Mesendoderm (in vitro differentiated cells): ENCODE measurements around the gene SLC4A1.

Experiments used
- DNase-seq: peaks from one replicate; pipeline ENCODE4 v3.0.0; 2013
- H2AK5ac ChIP-seq: 2 replicates; pipeline ENCODE4 v1.6.1; 2013; ENCODE audit warnings: low read length, inconsistent platforms
- H2BK120ac ChIP-seq: 2 replicates; pipeline ENCODE4 v1.6.1; 2013; ENCODE audit warnings: low read depth, mild to moderate bottlenecking, low read length, moderate library complexity, mixed read lengths
- H2BK15ac ChIP-seq: replicated peaks from 2 replicates; pipeline ENCODE4 v1.6.1; 2013; ENCODE audit warnings: low read depth, mild to moderate bottlenecking, moderate library complexity
- H2BK5ac ChIP-seq: 2 replicates; pipeline ENCODE4 v1.6.1; 2013; ENCODE audit warnings: low read length, inconsistent platforms
- H3K18ac ChIP-seq: 2 replicates; pipeline ENCODE4 v1.6.1; 2013; ENCODE audit warnings: mild to moderate bottlenecking, low read length, mixed read lengths
- H3K23ac ChIP-seq: one replicate; pipeline ENCODE4 v1.6.1; 2013; ENCODE audit warnings: low read length
- H3K27ac ChIP-seq: 2 replicates; pipeline ENCODE4 v1.5.1; 2013; ENCODE audit warnings: low read depth, mild to moderate bottlenecking, inconsistent platforms, low read length, moderate library complexity
- H3K27me3 ChIP-seq: 2 replicates; pipeline ENCODE4 v1.6.1; 2013; ENCODE audit warnings: low read length, control low read depth, mild to moderate bottlenecking, inconsistent platforms; ENCODE audit not compliant: insufficient read depth, poor library complexity
- H3K36me3 ChIP-seq: 2 replicates; pipeline ENCODE4 v1.6.1; 2013; ENCODE audit warnings: low read length, inconsistent platforms; ENCODE audit not compliant: control insufficient read depth, insufficient read depth
- H3K4ac ChIP-seq: one replicate; pipeline ENCODE4 v1.6.1; 2013; ENCODE audit warnings: low read depth, mild to moderate bottlenecking, low read length, moderate library complexity
- H3K4me1 ChIP-seq: 2 replicates; pipeline ENCODE4 v1.6.1; 2013; ENCODE audit warnings: low read depth, low read length, inconsistent platforms; ENCODE audit not compliant: control insufficient read depth
- H3K4me2 ChIP-seq: 2 replicates; pipeline ENCODE4 v1.6.1; 2013; ENCODE audit warnings: low read length
- H3K4me3 ChIP-seq: 2 replicates; pipeline ENCODE4 v1.5.1; 2013; ENCODE audit warnings: mild to moderate bottlenecking, low read length
- H3K56ac ChIP-seq: one replicate; pipeline ENCODE4 v1.6.1; 2013; ENCODE audit warnings: low read length
- H3K79me1 ChIP-seq: 2 replicates; pipeline ENCODE4 v1.6.1; 2013; ENCODE audit warnings: low read length, inconsistent platforms
- H3K79me2 ChIP-seq: 2 replicates; pipeline ENCODE4 v1.6.1; 2013; ENCODE audit warnings: mild to moderate bottlenecking, low read length; ENCODE audit not compliant: control insufficient read depth, insufficient read depth
- H3K9ac ChIP-seq: 2 replicates; pipeline ENCODE4 v1.6.1; 2013; ENCODE audit warnings: low read length, inconsistent platforms
- H4K5ac ChIP-seq: one replicate; pipeline ENCODE4 v1.6.1; 2013; ENCODE audit warnings: low read length
- H4K8ac ChIP-seq: one replicate; pipeline ENCODE4 v1.6.1; 2013; ENCODE audit warnings: low read depth, mild to moderate bottlenecking, control low read depth, low read length, moderate library complexity
- WGBS: extraction: QIAGEN DNeasy Blood & Tissue Kit; methylation state at CpG from one replicate; pipeline ENCODE4 v1.1.7; 2013; ENCODE audit warnings: low lambda C conversion rate, missing lambda C conversion rate; ENCODE audit not compliant: insufficient coverage; ENCODE audit errors: extremely low coverage; 5-methylcytosine and 5-hydroxymethylcytosine counted together

Gene SLC4A1

DNA sequence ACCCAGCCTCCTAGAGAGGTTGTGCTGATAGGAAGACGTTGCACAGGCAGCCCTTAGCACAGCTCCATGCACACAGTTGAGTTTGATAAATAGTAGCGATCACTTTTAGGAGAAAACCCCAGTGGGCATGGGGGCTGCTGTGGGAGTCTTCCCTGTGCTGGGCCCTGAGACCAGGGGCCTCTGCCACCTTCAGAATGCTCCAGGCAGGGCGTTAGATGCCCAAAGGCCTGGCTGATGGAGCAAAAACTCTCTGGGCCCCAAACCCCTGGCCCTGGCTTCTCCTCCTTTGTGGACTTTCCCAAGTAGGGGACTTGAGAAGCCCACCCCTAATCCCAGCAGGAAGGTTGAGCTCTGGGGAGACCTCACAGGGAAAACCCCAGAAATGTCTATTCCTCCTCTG is 14.3 kb upstream of the SLC4A1 start:
- no peak overlapping the region for H3K4me3 ChIP-seq
- no peak overlapping the region for H3K4me2 ChIP-seq
- WGBS, result no CpG with 5 or more reads among the region's 3 CpGs
- H3K4me1 ChIP-seq, result peaks cover 2% of the 10 kb centered on the region
- H3K9ac ChIP-seq, result no peak overlapping the region
- no peak overlapping the region for H3K4ac ChIP-seq
- no peak overlapping the region for H2BK5ac ChIP-seq
- H3K27ac ChIP-seq, result no peak overlapping the region
- H3K79me2 ChIP-seq, result no peaks in the 10 kb centered on the region
- H4K5ac ChIP-seq, result no peak overlapping the region
- H2BK120ac ChIP-seq, result no peak overlapping the region
- H3K23ac ChIP-seq, result no peak overlapping the region
- H4K8ac ChIP-seq, result no peak overlapping the region
- no peaks in the 10 kb centered on the region for H3K79me1 ChIP-seq
- H3K56ac ChIP-seq, result no peak overlapping the region
- H2AK5ac ChIP-seq, result no peak overlapping the region
- H2BK15ac ChIP-seq, result no peak overlapping the region
- no peak overlapping the region for H3K18ac ChIP-seq
- no peaks in the 10 kb centered on the region for H3K27me3 ChIP-seq
- no peaks in the 10 kb centered on the region for H3K36me3 ChIP-seq
- no peak for DNase-seq

DNA sequence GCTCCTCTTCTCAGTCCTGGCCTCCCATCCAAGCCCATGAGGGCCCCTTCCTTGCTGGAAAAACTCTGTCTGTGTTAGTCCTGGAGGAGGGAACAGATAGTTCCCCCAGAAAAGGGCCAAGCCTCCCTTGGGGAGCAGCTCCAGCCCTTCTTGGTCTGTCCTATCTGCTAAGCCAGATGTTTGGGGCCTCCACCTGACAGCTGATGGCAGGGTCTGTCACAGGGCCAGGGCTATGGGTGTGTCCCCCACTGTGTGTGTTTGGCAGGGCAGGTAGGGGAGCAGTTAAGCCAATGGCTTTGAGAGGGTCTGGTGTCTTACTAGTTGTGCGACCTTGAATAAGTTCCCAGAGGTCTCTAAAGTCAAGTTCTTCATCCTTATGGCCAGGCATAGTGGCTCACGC is 13.6 kb upstream of the SLC4A1 start:
- no peak overlapping the region for H2BK120ac ChIP-seq
- no peak overlapping the region for H3K4me2 ChIP-seq
- no peak overlapping the region for H2BK5ac ChIP-seq
- H3K9ac ChIP-seq, result no peak overlapping the region
- DNase-seq, result no peak
- no peak overlapping the region for H3K4ac ChIP-seq
- H3K4me3 ChIP-seq, result no peak overlapping the region
- H3K79me1 ChIP-seq, result no peaks in the 10 kb centered on the region
- no CpG with 5 or more reads among the region's 2 CpGs for WGBS
- no peak overlapping the region for H3K27ac ChIP-seq
- no peaks in the 10 kb centered on the region for H3K36me3 ChIP-seq
- H3K18ac ChIP-seq, result no peak overlapping the region
- H3K4me1 ChIP-seq, result peaks cover 2% of the 10 kb centered on the region
- no peaks in the 10 kb centered on the region for H3K79me2 ChIP-seq
- H4K5ac ChIP-seq, result no peak overlapping the region
- no peak overlapping the region for H2BK15ac ChIP-seq
- H2AK5ac ChIP-seq, result no peak overlapping the region
- no peaks in the 10 kb centered on the region for H3K27me3 ChIP-seq
- no peak overlapping the region for H3K23ac ChIP-seq
- H4K8ac ChIP-seq, result no peak overlapping the region
- H3K56ac ChIP-seq, result no peak overlapping the region

DNA sequence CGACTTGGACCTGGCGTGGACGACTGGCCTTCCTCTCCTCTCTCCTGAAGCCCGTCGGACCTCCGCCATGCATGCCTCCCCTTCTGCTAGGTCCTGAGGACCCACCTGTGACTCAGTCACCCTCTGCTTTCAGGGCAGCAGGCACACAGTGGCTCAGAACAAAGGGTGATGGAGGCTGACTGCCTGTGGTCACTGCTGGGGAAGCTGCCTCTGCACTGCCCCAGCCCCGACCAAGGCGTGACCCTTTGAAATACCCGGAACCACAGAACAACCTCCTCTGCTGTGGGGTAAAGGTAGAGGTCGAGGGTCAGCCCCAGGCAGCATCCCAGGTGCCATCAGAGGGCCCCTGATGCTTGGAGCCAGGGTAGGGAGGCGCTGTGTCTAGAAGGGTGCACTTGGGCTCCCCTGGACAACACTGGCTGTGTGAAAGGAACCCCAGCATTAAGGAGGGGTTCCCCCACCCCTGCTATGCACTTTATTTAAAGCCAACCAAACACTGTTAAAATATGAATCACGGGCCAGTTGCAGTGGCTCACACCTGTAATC is 12.5 kb upstream of the SLC4A1 start:
- Histone ChIP-seq H2AK5ac (no peak overlapping the region), H3K27ac (no peak overlapping the region), H3K56ac (no peak overlapping the region), H3K18ac (no peak overlapping the region), H3K4me2 (no peak overlapping the region), H2BK5ac (no peak overlapping the region), H3K4ac (no peak overlapping the region), H2BK120ac (no peak overlapping the region), H3K36me3 (no peaks in the 10 kb centered on the region), H4K8ac (no peak overlapping the region), H3K9ac (no peak overlapping the region), H3K27me3 (no peaks in the 10 kb centered on the region), H3K4me3 (no peak overlapping the region), H3K23ac (no peak overlapping the region), H3K79me2 (no peaks in the 10 kb centered on the region), H3K79me1 (no peaks in the 10 kb centered on the region), H2BK15ac (no peak overlapping the region), H3K4me1 (peaks cover 2% of the 10 kb centered on the region), H4K5ac (no peak overlapping the region)
- DNase-seq, result no peak
- WGBS, result no CpG with 5 or more reads among the region's 12 CpGs

DNA sequence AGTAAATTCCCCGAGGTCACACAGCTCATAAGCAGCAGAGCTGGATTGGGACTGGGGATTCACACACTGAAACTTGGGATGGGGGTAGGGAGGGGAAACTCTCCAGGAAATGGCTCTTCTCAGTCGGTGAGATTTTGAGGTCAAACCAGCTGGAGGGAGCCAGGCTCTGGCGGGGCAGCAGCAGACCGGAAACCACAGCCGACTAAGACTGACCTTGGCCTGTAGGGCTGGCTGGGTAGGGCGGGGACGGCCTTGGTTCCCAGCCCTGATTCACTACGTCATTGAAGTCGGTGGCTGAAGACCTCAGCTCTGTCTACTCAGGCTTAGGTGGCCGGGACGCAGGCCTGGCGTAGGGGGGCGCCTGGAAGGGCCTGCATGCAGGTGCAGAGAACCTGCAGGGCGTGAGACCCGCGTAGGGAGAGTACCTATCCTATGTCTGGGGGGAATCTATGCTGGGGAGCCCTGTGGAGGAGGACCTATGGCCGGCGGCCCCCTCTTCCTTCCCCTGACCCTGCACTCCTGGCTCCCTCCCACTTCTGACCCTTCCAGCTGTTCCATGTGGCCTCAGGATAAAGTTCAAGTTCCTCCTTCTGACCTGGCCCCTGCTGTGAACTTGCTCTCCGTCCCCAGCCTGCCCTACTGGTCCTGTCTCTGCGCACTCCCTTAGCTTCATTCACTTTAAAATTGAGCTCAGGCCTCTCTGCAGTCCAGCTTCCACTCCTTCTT is 11.9 kb upstream of the SLC4A1 start:
- H3K4me2 ChIP-seq, result no peak overlapping the region
- no peaks in the 10 kb centered on the region for H3K79me2 ChIP-seq
- H3K4me1 ChIP-seq, result peaks cover 2% of the 10 kb centered on the region
- no peak overlapping the region for H4K5ac ChIP-seq
- H4K8ac ChIP-seq, result no peak overlapping the region
- no peak overlapping the region for H3K23ac ChIP-seq
- no peak overlapping the region for H2BK5ac ChIP-seq
- no peaks in the 10 kb centered on the region for H3K79me1 ChIP-seq
- peak overlapping the region; percentile 9 for H3K9ac ChIP-seq
- H2BK120ac ChIP-seq, result no peak overlapping the region
- no peaks in the 10 kb centered on the region for H3K36me3 ChIP-seq
- WGBS, result no CpG with 5 or more reads among the region's 20 CpGs
- no peak overlapping the region for H3K4me3 ChIP-seq
- no peak overlapping the region for H2AK5ac ChIP-seq
- no peak overlapping the region for H2BK15ac ChIP-seq
- H3K4ac ChIP-seq, result peak overlapping the region; percentile 49
- peak; percentile 89 for DNase-seq
- H3K56ac ChIP-seq, result peak overlapping the region; percentile 73
- no peak overlapping the region for H3K27ac ChIP-seq
- H3K18ac ChIP-seq, result no peak overlapping the region
- no peaks in the 10 kb centered on the region for H3K27me3 ChIP-seq

DNA sequence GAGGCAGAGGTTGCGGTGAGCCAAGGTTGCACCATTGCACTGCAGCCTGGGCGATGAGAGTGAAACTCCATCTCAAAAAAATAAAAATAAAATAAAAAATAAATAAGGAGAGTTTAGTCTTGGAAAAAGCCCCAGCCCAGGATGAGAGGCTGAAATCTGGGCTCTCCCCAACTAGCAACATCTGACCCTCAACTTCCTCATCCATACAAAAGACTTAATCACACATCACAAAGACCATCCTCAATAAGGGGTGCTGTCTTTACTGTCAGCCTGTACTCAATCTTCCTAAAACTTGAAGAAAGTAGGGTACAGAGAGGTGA is 11.4 kb upstream of the SLC4A1 start:
- Histone ChIP-seq H3K4me3 (no peak overlapping the region), H4K8ac (no peak overlapping the region), H3K79me2 (no peaks in the 10 kb centered on the region), H3K56ac (peak overlapping the region; percentile 73), H3K27ac (no peak overlapping the region), H3K79me1 (no peaks in the 10 kb centered on the region), H2BK120ac (no peak overlapping the region), H2BK15ac (no peak overlapping the region), H3K36me3 (no peaks in the 10 kb centered on the region), H2AK5ac (no peak overlapping the region), H3K4me2 (no peak overlapping the region), H3K4me1 (peaks cover 2% of the 10 kb centered on the region), H3K23ac (no peak overlapping the region), H3K4ac (peak overlapping the region; percentile 49), H2BK5ac (no peak overlapping the region), H3K27me3 (no peaks in the 10 kb centered on the region), H4K5ac (no peak overlapping the region), H3K18ac (no peak overlapping the region), H3K9ac (peak overlapping the region; percentile 9)
- WGBS, result no CpG with 5 or more reads among the region's 2 CpGs
- DNase-seq, result no peak

DNA sequence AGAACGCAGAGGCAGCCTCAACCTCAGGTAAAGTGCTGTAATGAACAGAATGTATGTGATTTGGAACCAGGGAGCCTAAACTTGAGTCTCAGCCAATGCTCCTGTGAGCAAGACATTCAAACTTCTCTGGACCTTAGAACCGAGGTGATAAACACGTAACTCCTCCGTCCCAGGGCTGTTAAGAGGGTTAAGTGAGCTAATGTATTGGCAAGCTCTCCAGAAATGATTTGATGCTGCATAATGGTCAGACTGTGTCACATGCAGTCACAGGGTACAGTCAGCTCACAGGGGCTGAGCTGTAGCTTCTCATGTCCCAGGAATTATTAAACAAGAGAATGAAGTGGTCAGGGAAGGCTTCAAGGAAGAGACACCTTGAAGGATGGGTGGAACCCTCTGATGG is 10.0 kb upstream of the SLC4A1 start:
- Histone ChIP-seq H3K23ac (no peak overlapping the region), H3K27ac (no peak overlapping the region), H4K5ac (no peak overlapping the region), H2BK120ac (no peak overlapping the region), H3K4me2 (no peak overlapping the region), H3K36me3 (no peaks in the 10 kb centered on the region), H3K18ac (no peak overlapping the region), H3K56ac (no peak overlapping the region), H4K8ac (no peak overlapping the region), H3K4me1 (peaks cover 2% of the 10 kb centered on the region), H3K79me2 (no peaks in the 10 kb centered on the region), H3K4ac (no peak overlapping the region), H3K27me3 (no peaks in the 10 kb centered on the region), H3K9ac (no peak overlapping the region), H2BK15ac (no peak overlapping the region), H3K4me3 (no peak overlapping the region), H2BK5ac (no peak overlapping the region), H3K79me1 (no peaks in the 10 kb centered on the region), H2AK5ac (no peak overlapping the region)
- WGBS, result no CpG with 5 or more reads among the region's 4 CpGs
- DNase-seq, result no peak
